Cerebellar cortex (tissue), 1 donor: ENCODE measurements around the gene RABAC1.
"Not testable (repeated sequence)": the region's sequence is repeated elsewhere in the genome, so short reads cannot be mapped to it uniquely, and the experiment has no call there.

Source experiments
- DNase-seq: peaks from one replicate; pipeline ENCODE4 v3.0.0-alpha.2; 2015; ENCODE audit warnings: low spot score

The RABAC1 gene

GRCh38 chr19:41945135-41945766 lies 13.9 kb downstream of the RABAC1 start:
- no peak for DNase-seq

GRCh38 chr19:41944336-41944735 lies 14.8 kb downstream of the RABAC1 start:
- DNase-seq: no peak

- no peak for DNase-seq
Observed at GRCh38 chr19:41941410-41942202, 17.5 kb downstream of the RABAC1 start.

- DNase-seq: no peak
Observed at GRCh38 chr19:41940731-41941409, 18.3 kb downstream of the RABAC1 start.

GRCh38 chr19:41939861-41940730 lies 19.0 kb downstream of the RABAC1 start:
- DNase-seq: no peak

GRCh38 chr19:41939209-41939608 lies 19.9 kb downstream of the RABAC1 start:
- DNase-seq: not testable (repeated sequence)

- no peak for DNase-seq
Observed at GRCh38 chr19:41937525-41938468, 21.3 kb downstream of the RABAC1 start.

GRCh38 chr19:41936961-41937360 lies 22.2 kb downstream of the RABAC1 start:
- DNase-seq: no peak

GRCh38 chr19:41936416-41936850 lies 22.7 kb downstream of the RABAC1 start:
- DNase-seq: no peak

GRCh38 chr19:41935760-41936415 lies 23.2 kb downstream of the RABAC1 start:
- DNase-seq: no peak

GRCh38 chr19:41934849-41935374 lies 24.2 kb downstream of the RABAC1 start:
- DNase-seq: peak; percentile 74

- no peak for DNase-seq
Observed at GRCh38 chr19:41933693-41934426, 25.3 kb downstream of the RABAC1 start.

- no peak for DNase-seq
Observed at GRCh38 chr19:41932720-41933332, 26.3 kb downstream of the RABAC1 start.

GRCh38 chr19:41932259-41932719 lies 26.8 kb downstream of the RABAC1 start:
- no peak for DNase-seq

- no peak for DNase-seq
Observed at GRCh38 chr19:41930926-41931592, 28.1 kb downstream of the RABAC1 start.

GRCh38 chr19:41930322-41930722 lies 28.8 kb downstream of the RABAC1 start:
- DNase-seq: no peak

- DNase-seq: no peak
Observed at GRCh38 chr19:41929536-41930071, 29.5 kb downstream of the RABAC1 start.
